NCI-H128 (cell line): ENCODE data around the gene LYPD6B.
"Not testable (repeated sequence)": the region's sequence is repeated elsewhere in the genome, so short reads cannot be mapped to it uniquely, and the experiment has no call there.

Source experiments
- DNase-seq: peaks from one replicate; lab custom pipeline; 2025; ENCODE audit not compliant: unreplicated experiment; lab: John Stamatoyannopoulos, UW

Gene LYPD6B

GRCh38 chr2:149185942-149186490 is 147.5 kb downstream of the LYPD6B start:
- no peak for DNase-seq

- no peak for DNase-seq
These were observed 148.6 kb downstream of the LYPD6B start for GRCh38 chr2:149187057-149187456.

GRCh38 chr2:149188291-149188690 is 149.8 kb downstream of the LYPD6B start:
- no peak for DNase-seq

- no peak for DNase-seq
These were observed 151.3 kb downstream of the LYPD6B start for GRCh38 chr2:149189769-149190168.

GRCh38 chr2:149191915-149192314 is 153.4 kb downstream of the LYPD6B start:
- no peak for DNase-seq

- no peak for DNase-seq
These were observed 153.9 kb downstream of the LYPD6B start for GRCh38 chr2:149192427-149192826.

GRCh38 chr2:149200109-149200520 is 161.6 kb downstream of the LYPD6B start:
- no peak for DNase-seq

GRCh38 chr2:149204686-149205085 is 166.2 kb downstream of the LYPD6B start:
- DNase-seq: no peak

GRCh38 chr2:149205143-149205542 is 166.6 kb downstream of the LYPD6B start:
- no peak for DNase-seq

- no peak for DNase-seq
These were observed 175.4 kb downstream of the LYPD6B start for GRCh38 chr2:149213764-149214493.

- no peak for DNase-seq
These were observed 180.0 kb downstream of the LYPD6B start for GRCh38 chr2:149218497-149218896.

- no peak for DNase-seq
These were observed 181.4 kb downstream of the LYPD6B start for GRCh38 chr2:149219856-149220255.

- no peak for DNase-seq
These were observed 182.5 kb downstream of the LYPD6B start for GRCh38 chr2:149221002-149221401.

GRCh38 chr2:149221898-149222297 is 183.4 kb downstream of the LYPD6B start:
- no peak for DNase-seq

GRCh38 chr2:149223472-149224095 is 185.1 kb downstream of the LYPD6B start:
- no peak for DNase-seq

- no peak for DNase-seq
These were observed 186.0 kb downstream of the LYPD6B start for GRCh38 chr2:149224543-149224942.

- no peak for DNase-seq
These were observed 186.9 kb downstream of the LYPD6B start for GRCh38 chr2:149225446-149225845.

GRCh38 chr2:149226790-149227189 is 188.3 kb downstream of the LYPD6B start:
- DNase-seq: no peak

GRCh38 chr2:149235816-149236375 is 197.4 kb downstream of the LYPD6B start:
- DNase-seq: no peak

- no peak for DNase-seq
These were observed 197.9 kb downstream of the LYPD6B start for GRCh38 chr2:149236410-149236809.

GRCh38 chr2:149246186-149246585 is 207.7 kb downstream of the LYPD6B start:
- DNase-seq: no peak

GRCh38 chr2:149251436-149251835 is 212.9 kb downstream of the LYPD6B start:
- not testable (repeated sequence) for DNase-seq
